Endothelial cell of hepatic sinusoid (primary cell): ENCODE data around the gene CDRT15.
"Not testable (repeated sequence)": the region's sequence is repeated elsewhere in the genome, so short reads cannot be mapped to it uniquely, and the experiment has no call there.

Experiments used
- in situ Hi-C: cut with HindIII; loops from 2 replicates; pipeline ENCODE4 v1.10.0; 2017; ENCODE audit warnings: low sequenced_read_pairs

The CDRT15 gene

DNA sequence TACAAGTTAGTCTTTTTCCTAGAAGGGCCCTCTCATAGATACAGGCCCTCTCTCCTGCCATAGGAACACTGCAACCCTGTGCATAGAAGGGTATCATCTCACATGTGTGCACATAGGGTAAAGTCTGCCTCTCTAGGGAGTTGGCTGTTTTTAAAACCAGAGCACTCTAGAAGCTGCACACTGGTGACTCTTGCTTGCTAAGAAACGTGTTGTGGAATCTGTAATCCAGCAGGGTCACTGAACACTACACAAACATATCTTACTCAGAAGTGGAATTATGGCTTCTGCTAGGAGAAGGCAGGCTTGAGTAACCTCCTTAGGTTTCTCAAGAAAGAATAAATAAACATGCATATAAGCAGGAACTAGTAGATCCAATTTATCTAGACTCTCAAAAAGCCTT lies 45.9 kb downstream of the CDRT15 start:
- in situ Hi-C loops: not testable (repeated sequence)

DNA sequence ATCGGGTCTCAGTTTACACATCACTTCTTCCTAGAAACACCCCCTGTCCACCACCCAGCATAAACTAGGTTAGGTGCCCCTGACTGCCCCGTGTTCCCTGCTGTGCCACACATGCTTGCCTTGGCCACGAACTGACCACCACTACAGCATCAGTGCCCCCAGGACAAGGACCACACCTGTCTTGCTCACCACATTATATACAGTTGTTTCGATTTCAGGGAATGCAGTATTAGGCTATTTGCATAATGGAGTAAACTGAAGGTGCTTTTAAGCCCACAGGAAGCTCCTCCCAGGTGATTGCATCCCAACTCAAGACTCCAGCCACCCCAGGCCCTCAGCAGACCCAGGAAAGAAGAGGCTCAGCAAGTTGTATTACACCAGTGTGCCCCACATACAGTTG lies 50.2 kb downstream of the CDRT15 start:
- in situ Hi-C loops: not testable (repeated sequence)
